H9 (cell line): ENCODE data around the gene NT5C2. TPM values are rescaled to one million over a fixed set of nuclear protein-coding genes. Genes with fewer than 3 reads are reported as not detected.

Experiments used
- DNase-seq: peaks from one replicate; pipeline ENCODE4 v3.0.0-alpha.2; 2017
- H2AFZ ChIP-seq: one replicate; pipeline ENCODE4 v1.6.1; 2013; ENCODE audit warnings: mild to moderate bottlenecking, low read length, control low read depth, moderate library complexity
- H2AK5ac ChIP-seq: 2 replicates; pipeline ENCODE4 v1.6.1; 2013; ENCODE audit warnings: low read length, control low read depth, mixed read lengths; ENCODE audit not compliant: insufficient read length
- H2BK120ac ChIP-seq: one replicate; pipeline ENCODE4 v1.6.1; 2013; ENCODE audit warnings: low read depth, mild to moderate bottlenecking, low read length, control low read depth, inconsistent platforms; ENCODE audit not compliant: poor library complexity, severe bottlenecking
- H2BK12ac ChIP-seq: 2 replicates; pipeline ENCODE4 v1.6.1; 2013; ENCODE audit warnings: low read length, control low read depth, mixed read lengths, low read depth; ENCODE audit not compliant: insufficient read length
- H2BK15ac ChIP-seq: 2 replicates; pipeline ENCODE4 v1.6.1; 2013; ENCODE audit warnings: low read depth, low read length, control low read depth
- H2BK20ac ChIP-seq: one replicate; pipeline ENCODE4 v1.6.1; 2013; ENCODE audit warnings: low read depth, mild to moderate bottlenecking, low read length, control low read depth, inconsistent platforms; ENCODE audit not compliant: poor library complexity, severe bottlenecking
- H2BK5ac ChIP-seq: 2 replicates; pipeline ENCODE4 v1.6.1; 2013; ENCODE audit warnings: low read length, control low read depth, mixed read lengths; ENCODE audit not compliant: insufficient read length
- H3K14ac ChIP-seq: 2 replicates; pipeline ENCODE4 v1.6.1; 2013; ENCODE audit warnings: low read length, control low read depth; ENCODE audit not compliant: insufficient read depth
- H3K18ac ChIP-seq: 2 replicates; pipeline ENCODE4 v1.6.1; 2013; ENCODE audit warnings: low read depth, mild to moderate bottlenecking, mixed read lengths, low read length, control low read depth; ENCODE audit not compliant: insufficient read length
- H3K23ac ChIP-seq: 2 replicates; pipeline ENCODE4 v1.6.1; 2013; ENCODE audit warnings: low read length, control low read depth, mixed read lengths, low read depth; ENCODE audit not compliant: insufficient read length
- H3K23me2 ChIP-seq: 2 replicates; pipeline ENCODE4 v1.6.1; 2013; ENCODE audit warnings: low read depth, mild to moderate bottlenecking, mixed read lengths, low read length, control low read depth; ENCODE audit not compliant: insufficient read length, poor library complexity, severe bottlenecking
- H3K27ac ChIP-seq: 2 replicates; pipeline ENCODE4 v1.5.1; 2013; ENCODE audit warnings: low read length, control low read depth, mixed read lengths, low read depth; ENCODE audit not compliant: insufficient read length
- H3K27me3 ChIP-seq: 2 replicates; pipeline ENCODE4 v1.6.1; 2013; ENCODE audit warnings: low read length, control low read depth, inconsistent platforms; ENCODE audit not compliant: insufficient read depth
- H3K4ac ChIP-seq: 2 replicates; pipeline ENCODE4 v1.6.1; 2013; ENCODE audit warnings: low read depth, mild to moderate bottlenecking, control low read depth, inconsistent platforms, low read length, moderate library complexity
- H3K4me1 ChIP-seq: 2 replicates; pipeline ENCODE4 v1.6.1; 2013; ENCODE audit warnings: low read length, control low read depth, inconsistent platforms; ENCODE audit not compliant: insufficient read depth
- H3K4me2 ChIP-seq: 2 replicates; pipeline ENCODE4 v1.6.1; 2013; ENCODE audit warnings: low read length, control low read depth, mixed read lengths; ENCODE audit not compliant: insufficient read length, insufficient read depth
- H3K56ac ChIP-seq: 2 replicates; pipeline ENCODE4 v1.6.1; 2013; ENCODE audit warnings: low read depth, mild to moderate bottlenecking, mixed read lengths, low read length, control low read depth; ENCODE audit not compliant: insufficient read length
- H3K79me1 ChIP-seq: 2 replicates; pipeline ENCODE4 v1.6.1; 2013; ENCODE audit warnings: low read depth, mild to moderate bottlenecking, moderate library complexity, low read length, control low read depth, inconsistent platforms; ENCODE audit not compliant: insufficient read depth, poor library complexity, severe bottlenecking
- H3K79me2 ChIP-seq: 2 replicates; pipeline ENCODE4 v1.6.1; 2013; ENCODE audit warnings: low read length, control low read depth, inconsistent platforms; ENCODE audit not compliant: insufficient read depth
- H3K9ac ChIP-seq: 2 replicates; pipeline ENCODE4 v1.6.1; 2013; ENCODE audit warnings: low read length, control low read depth, mixed read lengths; ENCODE audit not compliant: insufficient read length; ENCODE audit errors: extremely low read depth
- H3K9me3 ChIP-seq: one replicate; pipeline ENCODE4 v1.6.1; 2013; ENCODE audit warnings: low read depth, low read length, inconsistent platforms; ENCODE audit not compliant: control insufficient read depth
- H3T11ph ChIP-seq: one replicate; pipeline ENCODE4 v1.6.1; 2013; ENCODE audit warnings: mild to moderate bottlenecking, low read length, control low read depth, inconsistent platforms
- H4K20me1 ChIP-seq: one replicate; pipeline ENCODE4 v1.6.1; 2013; ENCODE audit not compliant: control insufficient read depth, insufficient read length, insufficient read depth
- H4K5ac ChIP-seq: 2 replicates; pipeline ENCODE4 v1.6.1; 2013; ENCODE audit warnings: low read depth, mild to moderate bottlenecking, mixed read lengths, low read length, control low read depth; ENCODE audit not compliant: insufficient read length
- H4K8ac ChIP-seq: replicated peaks from 2 replicates; pipeline ENCODE4 v1.6.1; 2013; ENCODE audit warnings: low read length, control low read depth, mixed read lengths, low read depth; ENCODE audit not compliant: insufficient read length
- H4K91ac ChIP-seq: 2 replicates; pipeline ENCODE4 v1.6.1; 2013; ENCODE audit warnings: low read depth, mild to moderate bottlenecking, moderate library complexity, mixed read lengths, low read length, control low read depth; ENCODE audit not compliant: insufficient read length
- H3K27ac Mint-ChIP-seq, 3 experiments: 2 replicates in 2 of 3; 3 replicates in 1 of 3; pipeline ENCODE4 v1.8.0; 2020 to 2021; ENCODE audit warnings: mixed read lengths in 3 of 3, mild to moderate bottlenecking in 1 of 3, moderate library complexity in 1 of 3
- H3K27me3 Mint-ChIP-seq: 2 replicates; pipeline ENCODE4 v1.8.0; 2021; ENCODE audit warnings: low read depth, mild to moderate bottlenecking, moderate library complexity, mixed read lengths
- H3K36me3 Mint-ChIP-seq, 3 experiments: 2 replicates in 2 of 3; 3 replicates in 1 of 3; pipeline ENCODE4 v1.8.0; 2020 to 2021; ENCODE audit warnings: low read depth in 3 of 3, mixed read lengths in 3 of 3; ENCODE audit not compliant: insufficient read depth in 1 of 3
- H3K4me1 Mint-ChIP-seq, 2 experiments: 2 replicates each; pipeline ENCODE4 v1.8.0; 2020; ENCODE audit warnings: mixed read lengths in 2 of 2
- H3K4me3 Mint-ChIP-seq, 2 experiments: 2 replicates in 1 of 2; 3 replicates in 1 of 2; pipeline ENCODE4 v1.8.0; 2020 to 2021; ENCODE audit warnings: mild to moderate bottlenecking in 2 of 2, mixed read lengths in 2 of 2, moderate library complexity in 1 of 2
- H3K9me3 Mint-ChIP-seq, 2 experiments: 2 replicates in 1 of 2; 3 replicates in 1 of 2; pipeline ENCODE4 v1.8.0; 2020; ENCODE audit warnings: mild to moderate bottlenecking in 2 of 2, mixed read lengths in 2 of 2, moderate library complexity in 1 of 2
- CTCF ChIP-seq: fragments of 200-600 bp; sonication (generic); conservative IDR thresholded peaks from 3 replicates; pipeline ENCODE4 v1.8.0; 2021; ENCODE audit warnings: antibody characterized with exemption, mild to moderate bottlenecking
- WGBS: extraction: QIAGEN DNeasy Blood & Tissue Kit; methylation state at CpG from one replicate; pipeline ENCODE4 v1.1.7; 2013; ENCODE audit warnings: missing lambda C conversion rate, low lambda C conversion rate, mixed read lengths; ENCODE audit not compliant: insufficient read length; ENCODE audit errors: extremely low coverage; 5-methylcytosine and 5-hydroxymethylcytosine counted together
- total RNA-seq: library from RNA; stranded (reverse); gene quantifications from 2 replicates; pipeline ENCODE4 v1.2.1, GENCODE V29; 2021

The NT5C2 gene
- total RNA-seq, 1 experiment from 2014 or later, result 69.6 TPM

- Histone ChIP-seq H3K9ac (no peak overlapping the region), H3K14ac (no peak overlapping the region), H3K23ac (no peak overlapping the region), H2BK20ac (no peak overlapping the region), H2BK12ac (no peak overlapping the region), H3K4me1 (peaks cover 9% of the 10 kb centered on the region), H3K79me1 (no peaks in the 10 kb centered on the region), H2BK15ac (no peak overlapping the region), H4K20me1 (no peaks in the 10 kb centered on the region), H3K4ac (no peak overlapping the region), H3K18ac (no peak overlapping the region), H2AK5ac (no peak overlapping the region), H3K27ac (no peak overlapping the region), H2BK120ac (no peak overlapping the region), H4K8ac (no peak overlapping the region), H3K4me2 (no peak overlapping the region), H4K5ac (no peak overlapping the region), H4K91ac (no peak overlapping the region), H3K79me2 (no peaks in the 10 kb centered on the region), H3K23me2 (no peaks in the 10 kb centered on the region), H3K27me3 (no peaks in the 10 kb centered on the region), H3T11ph (no peak overlapping the region), H3K9me3 (no peaks in the 10 kb centered on the region), H3K56ac (no peak overlapping the region), H2AFZ (no peak overlapping the region), H2BK5ac (no peak overlapping the region)
- Mint-ChIP-seq H3K27ac (peak overlapping the region in 2 of 3 experiments; percentile 56 to 76; a peak in 2 of 7 replicates), H3K27me3 (peaks cover 2% of the 10 kb centered on the region; the same call in 1 of the 2 replicates), H3K4me3 (no peak overlapping the region), H3K4me1 (peaks cover 34 to 36% of the 10 kb centered on the region in 2 experiments), H3K9me3 (no peaks in the 10 kb centered on the region), H3K36me3 (no peaks in the 10 kb centered on the region)
- WGBS, result no CpG with 5 or more reads among the region's 6 CpGs
- no peak for DNase-seq
- TF ChIP-seq CTCF, result no peak
These were observed 151.7 kb downstream of the NT5C2 start for GRCh38 chr10:103041391-103041790.
